NCI-H69 (cell line): Measurements from ENCODE around the gene KIF3A.

Source experiments
- DNase-seq: peaks from one replicate; lab custom pipeline; 2025; lab: John Stamatoyannopoulos, UW

The KIF3A gene

GRCh38 chr5:132753135-132753987 is 16.0 kb upstream of the KIF3A start:
- peak; percentile 83 for DNase-seq

GRCh38 chr5:132752581-132753125 is 15.3 kb upstream of the KIF3A start:
- DNase-seq = no peak

- no peak for DNase-seq
These were observed 14.7 kb upstream of the KIF3A start for GRCh38 chr5:132751971-132752580.

- DNase-seq = no peak
These were observed 14.1 kb upstream of the KIF3A start for GRCh38 chr5:132751444-132751843.

GRCh38 chr5:132750471-132751230 is 13.3 kb upstream of the KIF3A start:
- DNase-seq = no peak

- no peak for DNase-seq
These were observed 12.2 kb upstream of the KIF3A start for GRCh38 chr5:132749506-132749905.

- no peak for DNase-seq
These were observed 11.2 kb upstream of the KIF3A start for GRCh38 chr5:132748522-132749000.

- no peak for DNase-seq
These were observed 10.5 kb upstream of the KIF3A start for GRCh38 chr5:132747616-132748440.

GRCh38 chr5:132746954-132747615 is 9.7 kb upstream of the KIF3A start, which contains the start of gene CCNI2:
CCNI2 (plus strand) TSS chr5:132747426; CDS start chr5:132747496, 70 bp downstream.
- peak; percentile 79 for DNase-seq

- DNase-seq = no peak
These were observed 9.2 kb upstream of the KIF3A start for GRCh38 chr5:132746592-132746953.

GRCh38 chr5:132744659-132745058 is 7.3 kb upstream of the KIF3A start:
- DNase-seq = no peak

- DNase-seq = no peak
These were observed 5.3 kb upstream of the KIF3A start for GRCh38 chr5:132742626-132743025.

- no peak for DNase-seq
These were observed 4.8 kb upstream of the KIF3A start for GRCh38 chr5:132742158-132742557.

- no peak for DNase-seq
These were observed 1.9 kb upstream of the KIF3A start for GRCh38 chr5:132739232-132739631.

- no peak for DNase-seq
These were observed 786 bp upstream of the KIF3A start for GRCh38 chr5:132737982-132738681.

- DNase-seq = no peak
These were observed 2.7 kb downstream of the KIF3A start for GRCh38 chr5:132734687-132735086.

- DNase-seq = no peak
These were observed 3.7 kb downstream of the KIF3A start for GRCh38 chr5:132733499-132734148.

- DNase-seq = no peak
These were observed 7.5 kb downstream of the KIF3A start for GRCh38 chr5:132729896-132730295.

GRCh38 chr5:132725745-132726144 is 11.6 kb downstream of the KIF3A start:
- no peak for DNase-seq
